Naive thymus-derived CD4-positive, alpha-beta T cell (primary cell): ENCODE data around the gene CFAP57. TPM values are rescaled to one million over a fixed set of nuclear protein-coding genes. Genes with fewer than 3 reads are reported as not detected.

Source experiments
- ATAC-seq: fragments of 150-1000 bp; cut with Tn5 transposase; 2 replicates; pipeline ENCODE4 v1.10.0; 2021; ENCODE audit warnings: mild to moderate bottlenecking, moderate library complexity
- CTCF ChIA-PET: fragments of 350-600 bp; sonication (Branson Sonifier 250); formaldehyde crosslinking; loops from one replicate; lab custom pipeline; 2021; ENCODE audit warnings: antibody characterized with exemption; lab: Charles Lee
- POLR2A ChIA-PET: fragments of 350-600 bp; sonication (Branson Sonifier 250); formaldehyde crosslinking; loops from one replicate; lab custom pipeline; 2021; ENCODE audit warnings: antibody characterized with exemption, inconsistent platforms; lab: Charles Lee
- DNase-seq, 9 donors: peaks; one replicate each; pipeline versions ENCODE4 v3.0.0 to v3.0.0-alpha.2; 2020 to 2022; ENCODE audit warnings: mixed read lengths in 1 of 9
- H3K27ac ChIP-seq: one replicate; pipeline ENCODE4 v1.7.0; 2013; ENCODE audit warnings: mild to moderate bottlenecking, low read depth, low read length, moderate library complexity
- H3K27me3 ChIP-seq, 2 donors: one replicate each; pipeline ENCODE4 v1.7.0; 2013; ENCODE audit warnings: low read length in 2 of 2, mild to moderate bottlenecking in 2 of 2, moderate library complexity in 2 of 2; ENCODE audit not compliant: control insufficient read depth in 2 of 2, insufficient read depth in 2 of 2
- H3K36me3 ChIP-seq, 3 experiments: 1 replicate in 2 of 3; 2 replicates in 1 of 3; pipeline ENCODE4 v1.7.0; 2013; ENCODE audit warnings: low read length in 3 of 3, mild to moderate bottlenecking in 3 of 3, moderate library complexity in 1 of 3; ENCODE audit not compliant: insufficient read depth in 3 of 3, control insufficient read depth in 2 of 3
- H3K4me1 ChIP-seq, 2 donors: one replicate each; pipeline ENCODE4 v1.7.0; 2013; ENCODE audit warnings: low read length in 2 of 2, mild to moderate bottlenecking in 2 of 2, moderate library complexity in 1 of 2; ENCODE audit not compliant: control insufficient read depth in 2 of 2, insufficient read depth in 2 of 2
- H3K4me3 ChIP-seq: 2 replicates; pipeline ENCODE4 v1.7.0; 2013; ENCODE audit warnings: mild to moderate bottlenecking, low read length
- H3K9me3 ChIP-seq, 3 experiments: 1 replicate in 2 of 3; 2 replicates in 1 of 3; pipeline ENCODE4 v1.7.0; 2013; ENCODE audit warnings: low read length in 3 of 3; ENCODE audit not compliant: control insufficient read depth in 2 of 3
- H3K27ac Mint-ChIP-seq, 9 donors: one replicate each; pipeline ENCODE4 v1.8.0; 2020 to 2022; ENCODE audit warnings: mixed read lengths in 9 of 9, mild to moderate bottlenecking in 8 of 9, moderate library complexity in 5 of 9, inconsistent platforms in 2 of 9
- H3K27me3 Mint-ChIP-seq, 5 donors: one replicate each; pipeline ENCODE4 v1.8.0; 2021 to 2022; ENCODE audit warnings: mixed read lengths in 5 of 5, mild to moderate bottlenecking in 1 of 5
- H3K36me3 Mint-ChIP-seq, 5 donors: one replicate each; pipeline ENCODE4 v1.8.0; 2020 to 2022; ENCODE audit warnings: mixed read lengths in 5 of 5, mild to moderate bottlenecking in 3 of 5, inconsistent platforms in 1 of 5
- H3K4me1 Mint-ChIP-seq, 7 donors: one replicate each; pipeline ENCODE4 v1.8.0; 2020 to 2022; ENCODE audit warnings: mixed read lengths in 7 of 7, mild to moderate bottlenecking in 3 of 7, inconsistent platforms in 1 of 7
- H3K4me3 Mint-ChIP-seq, 10 donors: one replicate each; pipeline ENCODE4 v1.8.0; 2020 to 2022; ENCODE audit warnings: mild to moderate bottlenecking in 10 of 10, mixed read lengths in 10 of 10, moderate library complexity in 6 of 10, inconsistent platforms in 2 of 10
- H3K9me3 Mint-ChIP-seq, 11 donors: one replicate each; pipeline ENCODE4 v1.8.0; 2020 to 2022; ENCODE audit warnings: mixed read lengths in 11 of 11, mild to moderate bottlenecking in 4 of 11, inconsistent platforms in 1 of 11, moderate library complexity in 1 of 11
- intact Hi-C, 2 donors: fragments of 100-400 bp; cut with micrococcal nuclease; formaldehyde crosslinking; loops; one replicate each; pipeline ENCODE4 v1.15.1; 2023
- polyA plus RNA-seq, 2 donors: library from polyadenylated mRNA; unstranded; fragments of 300-500 nt; fragmentation: Illumina TruSeq; gene quantifications; one replicate each; pipeline ENCODE4 v1.2.3, GENCODE V29; 2021
- total RNA-seq, 6 experiments: library from RNA in 5 of 6; stranded (reverse) in 5 of 6; gene quantifications; 1 replicate in 5 of 6; 2 replicates in 1 of 6; pipeline ENCODE4 v1.2.3 and lab custom pipeline; 2021 to 2026

Gene CFAP57
- total and polyA plus RNA-seq, 7 experiments from 2014 or later, result 0.07 TPM; not detected in 6

- H3K27ac Mint-ChIP-seq, result peak overlapping the region; percentile 71 to 99 (median 91)
- no peak for DNase-seq
- H3K27ac ChIP-seq, result no peak overlapping the region
- no peaks in the 10 kb centered on the region for H3K36me3 ChIP-seq
- H3K4me1 Mint-ChIP-seq, result peaks cover 14 to 42% (median 30%) of the 10 kb centered on the region in 7 donors
- no peaks in the 10 kb centered on the region for H3K27me3 ChIP-seq
- peaks cover 0 to 11% (median 5%) of the 10 kb centered on the region in 5 donors for H3K36me3 Mint-ChIP-seq
- peak overlapping the region in 9 of 10 donors; percentile 70 to 86 (median 79) for H3K4me3 Mint-ChIP-seq
- intact Hi-C loops, result no loop called here
- peak overlapping the region; percentile 14 for H3K4me3 ChIP-seq
- ChIA-PET CTCF (no interaction called here), POLR2A (interaction anchor here (0.5 kb wide), 1 partner anchor 506 kb away, joined by 3 read pairs; no protein-coding TSS in a partner anchor)
- peaks cover 9 to 17% of the 10 kb centered on the region in 2 donors for H3K4me1 ChIP-seq
- ATAC-seq, result no peak
- peaks cover 1 to 13% (median 4%) of the 10 kb centered on the region in 11 donors for H3K9me3 Mint-ChIP-seq
- H3K9me3 ChIP-seq, result no peaks in the 10 kb centered on the region
- H3K27me3 Mint-ChIP-seq, result peaks cover 0 to 18% (median 9%) of the 10 kb centered on the region in 5 donors
Measured at GRCh38 chr1:43274804-43275180, 102.7 kb downstream of the CFAP57 start.

- H3K27ac ChIP-seq, result no peak overlapping the region
- DNase-seq, result no peak
- Mint-ChIP-seq H3K9me3 (peaks cover 1 to 13% (median 4%) of the 10 kb centered on the region in 11 donors), H3K4me3 (peak overlapping the region in 1 of 10 donors; percentile 86), H3K4me1 (peaks cover 11 to 31% (median 20%) of the 10 kb centered on the region in 7 donors), H3K27me3 (peaks cover 0 to 13% (median 9%) of the 10 kb centered on the region in 5 donors), H3K27ac (peak overlapping the region in 3 of 9 donors; percentile 5 to 91 (median 26)), H3K36me3 (peaks cover 0 to 11% (median 5%) of the 10 kb centered on the region in 5 donors)
- H3K36me3 ChIP-seq, result no peaks in the 10 kb centered on the region
- intact Hi-C loops, result no loop called here
- no peaks in the 10 kb centered on the region for H3K9me3 ChIP-seq
- H3K4me3 ChIP-seq, result no peak overlapping the region
- ATAC-seq, result no peak
- ChIA-PET POLR2A (no interaction called here), CTCF (no interaction called here)
- H3K4me1 ChIP-seq, result peaks cover 9 to 10% of the 10 kb centered on the region in 2 donors
- no peaks in the 10 kb centered on the region for H3K27me3 ChIP-seq
Measured at GRCh38 chr1:43275826-43276620, 103.9 kb downstream of the CFAP57 start.

DNA sequence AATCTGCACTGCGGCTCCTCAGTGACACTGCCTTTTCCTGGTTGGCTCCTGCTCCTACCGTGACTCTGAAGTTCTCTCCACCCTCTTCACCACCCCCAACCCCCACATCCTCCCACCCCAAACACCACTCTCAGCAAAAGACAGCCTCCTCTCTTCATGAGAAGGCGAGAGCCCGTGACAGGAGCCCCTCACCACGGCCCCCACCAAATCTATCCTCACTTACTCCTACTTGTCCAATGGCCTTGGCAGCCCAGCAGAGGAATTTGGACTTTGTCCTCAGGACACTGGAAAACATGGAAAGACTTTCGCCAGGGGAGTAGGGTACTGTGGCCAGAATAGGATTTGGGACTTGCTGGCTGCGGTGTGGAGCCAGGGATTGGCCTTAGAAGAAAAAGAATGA, 104.5 kb downstream of the CFAP57 start:
- ATAC-seq, result no peak
- H3K27me3 Mint-ChIP-seq, result peaks cover 0 to 9% (median 3%) of the 10 kb centered on the region in 5 donors
- H3K4me1 Mint-ChIP-seq, result peaks cover 8 to 25% (median 16%) of the 10 kb centered on the region in 7 donors
- Histone ChIP-seq H3K36me3 (no peaks in the 10 kb centered on the region), H3K4me3 (no peak overlapping the region), H3K9me3 (no peaks in the 10 kb centered on the region), H3K27me3 (no peaks in the 10 kb centered on the region), H3K4me1 (peaks cover 9 to 10% of the 10 kb centered on the region in 2 donors), H3K27ac (no peak overlapping the region)
- no peak overlapping the region for H3K27ac Mint-ChIP-seq
- peaks cover 0 to 11% (median 5%) of the 10 kb centered on the region in 5 donors for H3K36me3 Mint-ChIP-seq
- POLR2A ChIA-PET, result no interaction called here
- no peak for DNase-seq
- CTCF ChIA-PET, result no interaction called here
- intact Hi-C loops, result no loop called here
- H3K4me3 Mint-ChIP-seq, result no peak overlapping the region
- H3K9me3 Mint-ChIP-seq, result peaks cover 0 to 13% (median 4%) of the 10 kb centered on the region in 11 donors

DNA sequence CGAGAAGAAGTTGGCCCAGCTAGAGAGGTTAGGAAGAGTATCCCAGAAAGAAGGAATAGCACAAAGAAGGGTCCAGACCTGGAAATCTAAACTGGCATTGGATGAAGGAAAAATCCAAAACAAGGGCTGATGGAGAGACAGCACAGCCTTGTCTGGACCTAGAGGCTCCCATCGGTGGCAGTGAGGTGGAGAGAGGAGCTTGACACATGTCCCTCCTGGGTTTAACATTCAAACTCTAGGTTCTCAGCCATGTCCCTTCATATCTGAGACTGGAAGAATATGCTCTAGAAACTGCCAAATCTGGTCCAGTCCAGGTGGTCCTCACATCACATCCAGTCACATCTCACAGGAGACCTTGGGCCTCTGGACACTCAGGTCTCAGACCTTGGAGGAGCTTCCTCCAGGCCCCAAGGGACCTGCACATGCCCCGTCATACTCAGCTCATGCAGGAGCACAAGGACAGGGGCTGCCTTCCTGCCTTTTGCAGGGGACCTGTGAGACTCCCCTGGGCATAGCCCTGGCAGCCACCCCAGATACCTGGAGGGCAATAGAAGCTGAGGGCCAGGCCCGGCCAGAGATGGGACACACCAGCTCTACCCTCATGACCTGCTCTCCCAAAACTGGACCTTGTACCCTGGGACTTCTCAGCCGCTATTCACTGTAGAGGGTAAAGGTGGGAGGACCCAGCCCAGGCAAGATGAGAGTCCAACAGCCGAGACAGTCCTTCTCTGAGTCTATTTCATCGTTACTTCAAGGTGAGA, 105.2 kb downstream of the CFAP57 start:
- Mint-ChIP-seq H3K27me3 (peaks cover 0 to 9% (median 2%) of the 10 kb centered on the region in 5 donors), H3K36me3 (peaks cover 0 to 11% (median 5%) of the 10 kb centered on the region in 5 donors), H3K9me3 (peaks cover 0 to 13% (median 4%) of the 10 kb centered on the region in 11 donors), H3K4me3 (no peak overlapping the region), H3K27ac (no peak overlapping the region), H3K4me1 (peaks cover 8 to 21% (median 15%) of the 10 kb centered on the region in 7 donors)
- ATAC-seq, result no peak
- intact Hi-C loops, result no loop called here
- Histone ChIP-seq H3K4me3 (no peak overlapping the region), H3K36me3 (no peaks in the 10 kb centered on the region), H3K27ac (no peak overlapping the region), H3K4me1 (peaks cover 9 to 10% of the 10 kb centered on the region in 2 donors), H3K9me3 (no peaks in the 10 kb centered on the region), H3K27me3 (no peaks in the 10 kb centered on the region)
- ChIA-PET CTCF (no interaction called here), POLR2A (interaction anchor here (0.6 kb wide), 1 partner anchor 31 kb away, joined by 3 read pairs; no protein-coding TSS in a partner anchor)
- no peak for DNase-seq

DNA sequence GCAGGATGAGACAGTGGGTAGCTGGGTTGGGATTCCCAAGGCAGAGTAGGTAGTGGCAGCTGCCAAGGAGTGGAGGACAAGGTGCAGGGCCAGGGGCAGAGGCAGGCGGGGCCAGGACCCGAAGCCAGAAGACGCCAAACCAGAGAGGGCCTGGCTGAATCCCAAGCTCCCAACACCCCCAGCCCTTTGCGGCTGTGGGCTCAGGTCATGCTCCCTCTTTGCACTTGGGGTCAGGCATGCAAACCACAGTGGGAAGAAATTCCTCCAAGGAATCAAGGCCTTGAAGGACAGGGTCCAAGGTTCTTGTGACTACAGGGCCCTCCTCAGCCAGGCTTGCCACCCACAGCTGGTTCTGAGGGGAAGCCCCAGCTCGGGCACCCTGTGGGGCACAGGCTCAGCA, 107.0 kb downstream of the CFAP57 start:
- Mint-ChIP-seq H3K27ac (no peak overlapping the region), H3K4me3 (no peak overlapping the region), H3K27me3 (peaks cover 0 to 9% (median 2%) of the 10 kb centered on the region in 5 donors), H3K4me1 (peaks cover 7 to 15% (median 12%) of the 10 kb centered on the region in 7 donors), H3K9me3 (peaks cover 0 to 13% (median 4%) of the 10 kb centered on the region in 11 donors), H3K36me3 (peaks cover 0 to 10% (median 5%) of the 10 kb centered on the region in 5 donors)
- intact Hi-C loops, result no loop called here
- DNase-seq, result no peak
- H3K9me3 ChIP-seq, result no peaks in the 10 kb centered on the region
- no peaks in the 10 kb centered on the region for H3K36me3 ChIP-seq
- no peak overlapping the region for H3K4me3 ChIP-seq
- ATAC-seq, result no peak
- peaks cover 6 to 8% of the 10 kb centered on the region in 2 donors for H3K4me1 ChIP-seq
- POLR2A ChIA-PET, result interaction anchor here (0.6 kb wide), 1 partner anchor 373 kb away, joined by 4 read pairs; no protein-coding TSS in a partner anchor
- CTCF ChIA-PET, result no interaction called here
- no peaks in the 10 kb centered on the region for H3K27me3 ChIP-seq
- no peak overlapping the region for H3K27ac ChIP-seq

DNA sequence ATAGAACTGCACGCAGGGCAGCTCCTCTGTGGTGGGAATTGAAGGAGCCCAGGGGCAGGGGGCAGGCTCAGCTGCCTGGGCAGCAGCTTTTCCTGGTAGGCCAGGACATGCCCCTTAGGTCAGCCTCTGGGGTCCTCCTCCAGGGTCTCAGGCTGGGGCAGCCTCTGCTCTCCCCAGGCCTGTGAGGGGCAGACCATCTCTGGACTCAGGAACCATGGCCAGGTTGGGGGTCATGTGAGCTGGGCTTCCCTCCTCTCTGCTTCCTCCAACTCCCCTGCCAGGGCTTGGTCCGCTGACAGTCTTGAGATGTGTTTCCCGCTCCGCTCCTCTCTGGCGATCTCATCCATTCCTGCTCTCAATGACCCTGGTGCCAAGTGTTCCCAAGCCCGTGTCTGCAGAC, 107.5 kb downstream of the CFAP57 start:
- Histone ChIP-seq H3K36me3 (no peaks in the 10 kb centered on the region), H3K27ac (no peak overlapping the region), H3K27me3 (no peaks in the 10 kb centered on the region), H3K9me3 (no peaks in the 10 kb centered on the region), H3K4me3 (no peak overlapping the region), H3K4me1 (peaks cover 1 to 4% of the 10 kb centered on the region in 2 donors)
- no peak for DNase-seq
- Mint-ChIP-seq H3K36me3 (peaks cover 0 to 6% (median 0%) of the 10 kb centered on the region in 5 donors), H3K4me1 (peaks cover 2 to 10% (median 7%) of the 10 kb centered on the region in 7 donors), H3K4me3 (no peak overlapping the region), H3K9me3 (peaks cover 0 to 8% (median under 1%) of the 10 kb centered on the region in 11 donors), H3K27ac (peak overlapping the region in 1 of 9 donors; percentile 32), H3K27me3 (peaks cover 0 to 12% (median 2%) of the 10 kb centered on the region in 5 donors)
- ChIA-PET CTCF (no interaction called here), POLR2A (interaction anchor here (0.6 kb wide), 1 partner anchor 372 kb away, joined by 4 read pairs; no protein-coding TSS in a partner anchor)
- ATAC-seq, result no peak
- intact Hi-C loops, result no loop called here
